OCI-LY3 (cell line): ENCODE data around the gene ICA1.

Source experiments
- CTCF ChIP-seq: fragments of 200-600, 300-600 bp; sonication (generic); IDR thresholded peaks from 2 replicates; pipeline ENCODE4 v1.5.1; 2014; ENCODE audit warnings: antibody characterized with exemption, low read length, low read depth
- EZH2phosphoT487 ChIP-seq: fragments of 200-600 bp; shearing (Covaris generic); IDR thresholded peaks from 2 replicates; pipeline ENCODE4 v1.6.1; 2018; ENCODE audit warnings: antibody characterized with exemption, mixed run types, low read depth

DNA sequence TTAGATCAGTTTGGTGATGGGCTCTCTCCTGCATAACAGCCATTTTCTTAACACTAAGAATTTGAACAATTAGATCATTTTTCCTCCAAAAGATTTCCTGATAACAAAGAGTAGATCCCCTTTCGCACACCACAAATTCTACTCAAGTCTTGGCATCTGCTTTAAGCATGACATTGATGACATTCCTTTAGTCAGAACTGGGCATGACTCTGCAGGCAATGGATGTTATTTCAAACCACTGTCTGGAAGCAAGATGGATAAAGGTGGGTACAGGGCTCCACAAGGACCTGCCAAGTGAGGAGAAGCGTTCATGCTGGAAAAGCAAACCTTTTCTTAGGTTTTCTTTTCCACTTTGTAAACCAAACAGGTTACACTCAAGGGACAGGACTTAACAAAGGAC lies 169.8 kb downstream of the ICA1 start:
- TF ChIP-seq EZH2phosphoT487 (no peak), CTCF (no peak)
